ENCODE data around the gene TENM3.

TENM3 gene

GRCh38 chr4:182447767-182448280 lies 204.6 kb downstream of the TENM3 start:
- TF ChIP-seq ZFX (IDR thresholded peaks at IDR 0.05) (no peak), CTCF (conservative IDR thresholded peaks at IDR 0.05) (no peak)
- H3K27ac ChIP-seq = no peak overlapping the region

GRCh38 chr4:182448281-182449151 lies 205.3 kb downstream of the TENM3 start:
- TF ChIP-seq CTCF (conservative IDR thresholded peaks at IDR 0.05) = no peak
- no peak for TF ChIP-seq ZFX (IDR thresholded peaks at IDR 0.05)
- H3K27ac ChIP-seq = no peak overlapping the region

GRCh38 chr4:182449186-182449929 lies 206.2 kb downstream of the TENM3 start:
- no peak for TF ChIP-seq CTCF (conservative IDR thresholded peaks at IDR 0.05)
- no peak for TF ChIP-seq ZFX (IDR thresholded peaks at IDR 0.05)
- H3K27ac ChIP-seq = no peak overlapping the region

GRCh38 chr4:182449930-182450439 lies 206.8 kb downstream of the TENM3 start:
- H3K27ac ChIP-seq = no peak overlapping the region

GRCh38 chr4:182451441-182451840 lies 208.2 kb downstream of the TENM3 start:
- no peak overlapping the region for H3K27ac ChIP-seq
- TF ChIP-seq ZFX (IDR thresholded peaks at IDR 0.05) = no peak
- TF ChIP-seq CTCF (conservative IDR thresholded peaks at IDR 0.05) = no peak

More at GRCh38 chr4:182449930-182450439, 206.8 kb downstream of the TENM3 start:
- TF ChIP-seq ZFX (IDR thresholded peaks at IDR 0.05) (no peak), CTCF (conservative IDR thresholded peaks at IDR 0.05) (no peak)

- TF ChIP-seq CTCF (conservative IDR thresholded peaks at IDR 0.05) (no peak), ZFX (IDR thresholded peaks at IDR 0.05) (no peak)
- no peak overlapping the region for H3K27ac ChIP-seq
Observed at GRCh38 chr4:182453830-182454229, 210.6 kb downstream of the TENM3 start.

All from C4-2B (cell line).